Measurements from ENCODE around the gene CBY2. TPM values are rescaled to one million over a fixed set of nuclear protein-coding genes. Genes with fewer than 3 reads are reported as not detected.

The CBY2 gene
- total RNA-seq, 4 donors from 2014 or later = not detected

- Histone ChIP-seq H3K4me3 (no peak overlapping the region), H3K9me3 (peaks cover 0 to 4% (median 0%) of the 10 kb centered on the region in 4 donors), H3K27ac (replicated peaks in 1 of 4) (no peak overlapping the region), H3K27me3 (peaks cover 0 to 6% (median 0%) of the 10 kb centered on the region in 4 donors), H3K4me1 (no peaks in the 10 kb centered on the region), H3K36me3 (no peaks in the 10 kb centered on the region)
- 63% methylated on average over 2 of the region's 2 CpGs for WGBS
- intact Hi-C loops (cut with DNase I) = no loop called here
- no peak for TF ChIP-seq POLR2A (IDR thresholded peaks at IDR 0.05; ENCODE audit: low read depth)
- no peak for TF ChIP-seq POLR2AphosphoS5 (IDR thresholded peaks at IDR 0.05)
- no peak for TF ChIP-seq CTCF (IDR thresholded peaks at IDR 0.05)
- TF ChIP-seq EP300 (IDR thresholded peaks at IDR 0.05) = no peak
- DNase-seq (ENCODE audit: extremely low spot score) = no peak
Observed at GRCh38 chr13:45737571-45738017, 35.5 kb downstream of the CBY2 start.

GRCh38 chr13:45742985-45743384, 40.9 kb downstream of the CBY2 start:
- no peaks in the 10 kb centered on the region for H3K4me1 ChIP-seq
- no peak for TF ChIP-seq CTCF (IDR thresholded peaks at IDR 0.05)
- TF ChIP-seq POLR2A (IDR thresholded peaks at IDR 0.05; ENCODE audit: low read depth) = no peak
- no peak for TF ChIP-seq EP300 (IDR thresholded peaks at IDR 0.05)
- H3K9me3 ChIP-seq = no peaks in the 10 kb centered on the region
- 90% methylated on average over 5 of the region's 5 CpGs for WGBS
- no peaks in the 10 kb centered on the region for H3K27me3 ChIP-seq
- H3K36me3 ChIP-seq = no peaks in the 10 kb centered on the region
- H3K4me3 ChIP-seq = no peak overlapping the region
- DNase-seq (ENCODE audit: extremely low spot score) = no peak
- no peak overlapping the region for H3K27ac ChIP-seq (replicated peaks in 1 of 4)
- intact Hi-C loops (cut with DNase I) = no loop called here

- 90% methylated on average over 3 of the region's 3 CpGs for WGBS
- no peak overlapping the region for H3K4me3 ChIP-seq
- no peaks in the 10 kb centered on the region for H3K36me3 ChIP-seq
- no peaks in the 10 kb centered on the region for H3K9me3 ChIP-seq
- TF ChIP-seq POLR2AphosphoS5 (IDR thresholded peaks at IDR 0.05) = no peak
- no peak for TF ChIP-seq EP300 (IDR thresholded peaks at IDR 0.05)
- no peak for TF ChIP-seq CTCF (IDR thresholded peaks at IDR 0.05)
- TF ChIP-seq POLR2A (IDR thresholded peaks at IDR 0.05; ENCODE audit: low read depth) = no peak
- H3K27me3 ChIP-seq = no peaks in the 10 kb centered on the region
- no peaks in the 10 kb centered on the region for H3K4me1 ChIP-seq
- intact Hi-C loops (cut with DNase I) = no loop called here
- H3K27ac ChIP-seq (replicated peaks in 1 of 4) = no peak overlapping the region
- no peak for DNase-seq (ENCODE audit: extremely low spot score)
Observed at GRCh38 chr13:45744979-45745378, 42.9 kb downstream of the CBY2 start.

- Histone ChIP-seq H3K36me3 (no peaks in the 10 kb centered on the region), H3K27me3 (no peaks in the 10 kb centered on the region), H3K27ac (replicated peaks in 1 of 4) (no peak overlapping the region), H3K9me3 (no peaks in the 10 kb centered on the region), H3K4me1 (no peaks in the 10 kb centered on the region), H3K4me3 (no peak overlapping the region)
- intact Hi-C loops (cut with DNase I) = no loop called here
- WGBS = 92% methylated on average over 2 of the region's 2 CpGs
- DNase-seq (ENCODE audit: extremely low spot score) = no peak
- TF ChIP-seq POLR2AphosphoS5 (IDR thresholded peaks at IDR 0.05) = no peak
- TF ChIP-seq EP300 (IDR thresholded peaks at IDR 0.05) = no peak
- no peak for TF ChIP-seq CTCF (IDR thresholded peaks at IDR 0.05)
- no peak for TF ChIP-seq POLR2A (IDR thresholded peaks at IDR 0.05; ENCODE audit: low read depth)
Observed at GRCh38 chr13:45747071-45747470, 45.0 kb downstream of the CBY2 start.

Data from esophagus muscularis mucosa (tissue), 4 donors.